GM23338 (cell line): Measurements from ENCODE around the gene TNS1. TPM values are rescaled to one million over a fixed set of nuclear protein-coding genes. Genes with fewer than 3 reads are reported as not detected.
A peak's percentile ranks its signal among the peaks of the same experiment; 100 is the strongest.

Experiments used
- ATAC-seq: fragments of 200-7000 bp; cut with Tn5 transposase; 3 replicates; pipeline ENCODE4 v1.9.1; 2020
- DNase-seq: peaks from one replicate; pipeline ENCODE4 v3.0.0-alpha.2; 2015; ENCODE audit warnings: low spot score
- H2AFZ ChIP-seq: fragments of 200-600 bp; sonication (generic); 2 replicates; pipeline ENCODE4 v1.8.0; 2016; ENCODE audit warnings: antibody characterized with exemption, mild to moderate bottlenecking, moderate library complexity
- H3F3A ChIP-seq: fragments of 200-600 bp; sonication (generic); replicated peaks from 2 replicates; pipeline ENCODE4 v1.8.0; 2017; ENCODE audit warnings: antibody characterized with exemption, mixed run types, low read depth
- H3K27ac ChIP-seq: fragments of 200-600 bp; sonication (generic); 2 replicates; pipeline ENCODE4 v1.6.1; 2016; ENCODE audit warnings: low read depth
- H3K27me3 ChIP-seq: fragments of 200-600 bp; sonication (generic); 2 replicates; pipeline ENCODE4 v1.8.0; 2016; ENCODE audit warnings: mild to moderate bottlenecking, mixed run types, moderate library complexity; ENCODE audit not compliant: insufficient read depth
- H3K36me3 ChIP-seq: fragments of 200-600 bp; sonication (generic); 2 replicates; pipeline ENCODE4 v1.8.0; 2016; ENCODE audit warnings: mild to moderate bottlenecking; ENCODE audit not compliant: insufficient read depth
- H3K4me1 ChIP-seq: fragments of 200-600 bp; sonication (generic); 2 replicates; pipeline ENCODE4 v1.8.0; 2016; ENCODE audit warnings: mild to moderate bottlenecking, moderate library complexity; ENCODE audit not compliant: insufficient read depth
- H3K4me2 ChIP-seq: fragments of 200-600 bp; sonication (generic); 2 replicates; pipeline ENCODE4 v1.7.1; 2017; ENCODE audit warnings: mixed run types
- H3K4me3 ChIP-seq: fragments of 200-600 bp; sonication (generic); 2 replicates; pipeline ENCODE4 v1.6.1; 2016; ENCODE audit warnings: mixed run types
- H3K79me2 ChIP-seq: fragments of 200-600 bp; sonication (generic); replicated peaks from 2 replicates; pipeline ENCODE4 v1.8.0; 2017; ENCODE audit warnings: mild to moderate bottlenecking; ENCODE audit not compliant: insufficient read depth
- H3K9me2 ChIP-seq: fragments of 200-600 bp; sonication (generic); 2 replicates; pipeline ENCODE4 v1.8.0; 2017; ENCODE audit not compliant: insufficient read depth
- H4K20me1 ChIP-seq: fragments of 200-600 bp; sonication (generic); replicated peaks from 2 replicates; pipeline ENCODE4 v1.8.0; 2017; ENCODE audit warnings: mild to moderate bottlenecking; ENCODE audit not compliant: insufficient read depth
- H3K27ac Mint-ChIP-seq: 2 replicates; pipeline ENCODE4 v1.8.0; 2020; ENCODE audit warnings: inconsistent platforms, mild to moderate bottlenecking, moderate library complexity, mixed read lengths
- H3K27me3 Mint-ChIP-seq: 3 replicates; pipeline ENCODE4 v1.8.0; 2022; ENCODE audit warnings: low read depth, mild to moderate bottlenecking, moderate library complexity, mixed read lengths, inconsistent platforms; ENCODE audit not compliant: insufficient read depth, poor library complexity
- H3K36me3 Mint-ChIP-seq: 3 replicates; pipeline ENCODE4 v1.8.0; 2021; ENCODE audit warnings: low read depth, mild to moderate bottlenecking, inconsistent platforms, moderate library complexity, mixed read lengths
- H3K4me1 Mint-ChIP-seq: 3 replicates; pipeline ENCODE4 v1.8.0; 2020; ENCODE audit warnings: mild to moderate bottlenecking, inconsistent platforms, mixed read lengths
- H3K4me3 Mint-ChIP-seq: 3 replicates; pipeline ENCODE4 v1.8.0; 2021; ENCODE audit warnings: moderate library complexity, mild to moderate bottlenecking, inconsistent platforms, mixed read lengths
- H3K9me3 Mint-ChIP-seq: 3 replicates; pipeline ENCODE4 v1.8.0; 2020; ENCODE audit warnings: moderate library complexity, mild to moderate bottlenecking, inconsistent platforms, mixed read lengths
- CTCF ChIP-seq, 2 experiments: fragments of 200-600 bp in 1 of 2; sonication (generic) in 1 of 2; conservative IDR thresholded peaks; 2 replicates each; pipeline versions ENCODE4 v1.5.1 to v1.6.1; 2016 to 2017; ENCODE audit warnings: antibody characterized with exemption in 2 of 2, low read depth in 2 of 2, mild to moderate bottlenecking in 2 of 2, moderate library complexity in 1 of 2
- ZNF462 ChIP-seq: fragments of 250-450 bp; sonication (Bioruptor Pico); IDR thresholded peaks from 2 replicates; pipeline ENCODE4 v1.5.0; 2020; ENCODE audit warnings: mild to moderate bottlenecking, moderate library complexity
- polyA plus RNA-seq: library from polyadenylated mRNA; unstranded; fragments of >200 nt; fragmentation: Nextera tagmentation; extraction: Ambion mirVana; gene quantifications from 2 replicates; pipeline ENCODE4 v1.2.1, GENCODE V29; 2016
- total RNA-seq: library from RNA; depleted of rRNA; stranded (reverse); fragments of >200 nt; shearing (Covaris generic); gene quantifications from 2 replicates; pipeline ENCODE4 v1.2.3, GENCODE V29; 2014

The TNS1 gene
- total and polyA plus RNA-seq, 2 experiments from 2014 or later: 2.0 to 7.4 TPM

GRCh38 chr2:217899231-217900009 lies 103.4 kb downstream of the TNS1 start:
- peaks cover 16% of the 10 kb centered on the region for H3K4me1 Mint-ChIP-seq
- Histone ChIP-seq H2AFZ (no peak overlapping the region), H3K9me2 (no peaks in the 10 kb centered on the region), H4K20me1 (no peaks in the 10 kb centered on the region), H3K79me2 (no peaks in the 10 kb centered on the region), H3F3A (no peaks in the 10 kb centered on the region), H3K36me3 (no peaks in the 10 kb centered on the region), H3K4me2 (no peak overlapping the region), H3K27me3 (no peaks in the 10 kb centered on the region), H3K4me1 (no peaks in the 10 kb centered on the region), H3K4me3 (no peak overlapping the region), H3K27ac (no peak overlapping the region)
- no peaks in the 10 kb centered on the region for H3K9me3 Mint-ChIP-seq
- peak; percentile 69 to 84 for TF ChIP-seq CTCF (conservative IDR thresholded peaks at IDR 0.05; ENCODE audit: low read depth in 2 of 2)
- TF ChIP-seq ZNF462 (CRISPR knock-in tag): no peak
- 0 out of 2 replicates have a peak overlapping the region, but pooled peaks have one; percentile 53 for H3K27ac Mint-ChIP-seq
- peak; percentile 89 for DNase-seq
- peak; percentile 94 for ATAC-seq
- H3K4me3 Mint-ChIP-seq: no peak overlapping the region
- H3K27me3 Mint-ChIP-seq: peaks cover 2% of the 10 kb centered on the region
- no peaks in the 10 kb centered on the region; the same call in 2 of the 3 replicates for H3K36me3 Mint-ChIP-seq
